ENCODE measurements around the gene ZNF296.

GRCh38 chr19:45096700-45097099 is 20.4 kb upstream of the ZNF296 start:
- TF ChIP-seq CTCF (IDR thresholded peaks at IDR 0.05), result no peak
- TF ChIP-seq POLR2A (IDR thresholded peaks at IDR 0.05), result no peak
